ENCODE data around the gene PRG2.

DNA sequence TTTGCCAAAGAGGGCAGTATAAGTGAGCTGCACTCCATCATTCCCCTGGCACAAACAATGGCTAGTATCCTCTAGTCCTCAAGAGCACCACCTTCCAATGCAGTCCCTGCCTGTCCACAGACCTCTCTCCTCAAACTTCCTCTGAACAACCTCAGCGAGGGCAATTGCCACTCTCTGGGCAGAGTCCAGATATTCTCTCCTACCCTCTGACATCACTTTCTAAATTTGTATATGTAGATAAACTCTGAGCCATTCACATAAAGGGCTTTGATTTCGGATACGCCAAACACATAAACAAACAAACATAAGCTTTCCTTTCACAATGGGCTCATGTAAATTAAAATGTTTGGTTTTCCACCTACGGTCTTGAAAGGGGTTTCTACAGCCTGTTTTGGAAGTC lies 39.5 kb upstream of the PRG2 start:
- TF ChIP-seq CTCF (IDR thresholded peaks at IDR 0.05) (no peak), POLR2AphosphoS5 (IDR thresholded peaks at IDR 0.05; ENCODE audit: low read depth, low read length) (no peak)

Measured in Panc1 (cell line).